ENCODE results near the gene STX4.

GRCh38 chr16:31052114-31052513, 18.8 kb downstream of the STX4 start:
- TF ChIP-seq POLR2A (IDR thresholded peaks at IDR 0.05) = no peak
- no peak for TF ChIP-seq CTCF (IDR thresholded peaks at IDR 0.05)

Measured in Peyer's patch (tissue), 4 donors.